IMR-90 (cell line): ENCODE data around the gene PSMD11. TPM values are rescaled to one million over a fixed set of nuclear protein-coding genes. Genes with fewer than 3 reads are reported as not detected.

Experiments
- ATAC-seq: fragments of 200-7000 bp; cut with Tn5 transposase; 2 replicates; pipeline ENCODE4 v1.9.1; 2020; ENCODE audit warnings: low read depth, mild to moderate bottlenecking, moderate library complexity
- BruUV-seq: library from RNA; stranded (reverse); fragments of 400-500 nt; replicated peaks from 2 replicates; lab custom pipeline; 2021; lab: Mats Ljungman, UMichigan
- CTCF ChIA-PET: fragments of 300-600 bp; formaldehyde crosslinking; extraction: SDS; loops from one replicate; lab custom pipeline; 2021; ENCODE audit warnings: antibody characterized with exemption; lab: Yijun Ruan, JAX
- POLR2A ChIA-PET: fragments of 300-600 bp; sonication (Branson Sonifier 250); formaldehyde crosslinking; loops from one replicate; lab custom pipeline; 2022; ENCODE audit warnings: antibody characterized with exemption; ENCODE audit not compliant: unreplicated experiment; lab: Charles Lee
- DNase-seq: peaks from one replicate; pipeline ENCODE4 v3.0.0; 2013
- H2AFZ ChIP-seq: replicated peaks from 2 replicates; pipeline ENCODE3; 2013; ENCODE audit warnings: low read length, mild to moderate bottlenecking; ENCODE audit not compliant: poor library complexity
- H2AK5ac ChIP-seq: 2 replicates; pipeline ENCODE4 v1.6.1; 2013; ENCODE audit warnings: low read depth, low read length, inconsistent platforms
- H2AK9ac ChIP-seq: replicated peaks from 2 replicates; pipeline ENCODE3; 2013; ENCODE audit warnings: mild to moderate bottlenecking, low read depth, low read length, moderate library complexity; ENCODE audit not compliant: poor library complexity
- H2BK120ac ChIP-seq: 2 replicates; pipeline ENCODE4 v1.6.1; 2013; ENCODE audit warnings: low read depth, low read length, inconsistent platforms
- H2BK15ac ChIP-seq: 3 replicates; pipeline ENCODE4 v1.6.1; 2013; ENCODE audit warnings: low read depth, low read length, inconsistent platforms
- H2BK20ac ChIP-seq: 2 replicates; pipeline ENCODE4 v1.6.1; 2013; ENCODE audit warnings: low read depth, mild to moderate bottlenecking, inconsistent platforms, low read length, moderate library complexity
- H2BK5ac ChIP-seq: 2 replicates; pipeline ENCODE4 v1.6.1; 2013; ENCODE audit warnings: mild to moderate bottlenecking, low read depth, low read length, inconsistent platforms; ENCODE audit not compliant: poor library complexity, severe bottlenecking
- H3K14ac ChIP-seq: replicated peaks from 2 replicates; pipeline ENCODE4 v1.6.1; 2013; ENCODE audit warnings: low read depth, low read length, inconsistent platforms
- H3K18ac ChIP-seq: 2 replicates; pipeline ENCODE4 v1.6.1; 2013; ENCODE audit warnings: low read depth, low read length, control low read depth
- H3K23ac ChIP-seq: 2 replicates; pipeline ENCODE4 v1.6.1; 2013; ENCODE audit warnings: low read depth, low read length, inconsistent platforms
- H3K27ac ChIP-seq: 2 replicates; pipeline ENCODE4 v1.5.1; 2013; ENCODE audit warnings: mild to moderate bottlenecking, control low read depth, low read length; ENCODE audit not compliant: insufficient read depth
- H3K27me3 ChIP-seq: 2 replicates; pipeline ENCODE4 v1.6.1; 2013; ENCODE audit warnings: low read length; ENCODE audit not compliant: control insufficient read depth, insufficient read depth
- H3K36me3 ChIP-seq: 2 replicates; pipeline ENCODE4 v1.6.1; 2013; ENCODE audit warnings: low read length, mixed read lengths; ENCODE audit not compliant: control insufficient read depth, insufficient read depth
- H3K4ac ChIP-seq: 2 replicates; pipeline ENCODE4 v1.6.1; 2013; ENCODE audit warnings: low read depth, low read length, inconsistent platforms
- H3K4me1 ChIP-seq: 2 replicates; pipeline ENCODE4 v1.6.1; 2013; ENCODE audit warnings: low read length, mixed read lengths; ENCODE audit not compliant: control insufficient read depth, insufficient read depth
- H3K4me2 ChIP-seq: 2 replicates; pipeline ENCODE4 v1.6.1; 2013; ENCODE audit warnings: low read depth, mild to moderate bottlenecking, control low read depth, low read length, moderate library complexity
- H3K4me3 ChIP-seq: 2 replicates; pipeline ENCODE4 v1.5.1; 2013; ENCODE audit warnings: low read depth, mild to moderate bottlenecking, control low read depth, low read length, moderate library complexity; ENCODE audit not compliant: insufficient read depth
- H3K56ac ChIP-seq: 2 replicates; pipeline ENCODE4 v1.6.1; 2013; ENCODE audit warnings: low read length, inconsistent platforms; ENCODE audit not compliant: insufficient read depth; ENCODE audit errors: extremely low read depth
- H3K79me1 ChIP-seq, 2 experiments: 2 replicates each; pipeline ENCODE4 v1.6.1; 2013; ENCODE audit warnings: low read length in 2 of 2, inconsistent platforms in 1 of 2, low read depth in 1 of 2
- H3K9ac ChIP-seq: 2 replicates; pipeline ENCODE4 v1.6.1; 2013; ENCODE audit warnings: low read depth, low read length, control low read depth
- H3K9me1 ChIP-seq: 2 replicates; pipeline ENCODE4 v1.6.1; 2013; ENCODE audit warnings: low read length, inconsistent platforms; ENCODE audit not compliant: insufficient read depth
- H3K9me3 ChIP-seq: 2 replicates; pipeline ENCODE4 v1.6.1; 2013; ENCODE audit warnings: low read length; ENCODE audit not compliant: control insufficient read depth, insufficient read depth
- H4K20me1 ChIP-seq: 2 replicates; pipeline ENCODE4 v1.6.1; 2013; ENCODE audit warnings: low read length, inconsistent platforms; ENCODE audit not compliant: insufficient read depth
- H4K5ac ChIP-seq: 2 replicates; pipeline ENCODE4 v1.6.1; 2013; ENCODE audit warnings: mild to moderate bottlenecking, low read depth, low read length, control low read depth
- H4K8ac ChIP-seq, 2 experiments: 2 replicates each; pipeline ENCODE4 v1.6.1; 2013; ENCODE audit warnings: low read depth in 2 of 2, low read length in 2 of 2, control low read depth in 1 of 2, inconsistent platforms in 1 of 2
- H4K91ac ChIP-seq: 2 replicates; pipeline ENCODE4 v1.6.1; 2013; ENCODE audit warnings: low read depth, low read length, inconsistent platforms; ENCODE audit not compliant: insufficient read depth
- BHLHE40 ChIP-seq: fragments of 150-350 bp; IDR thresholded peaks from 2 replicates; pipeline ENCODE4 v1.6.1; 2016; ENCODE audit warnings: mild to moderate bottlenecking, low read depth, low read length
- CTCF ChIP-seq: conservative IDR thresholded peaks from 2 replicates; pipeline ENCODE4 v1.5.1; 2012; ENCODE audit warnings: mild to moderate bottlenecking, low read depth, low read length, improper control_type of control experiment
- ELK1 ChIP-seq: fragments of 150-350 bp; IDR thresholded peaks from 2 replicates; pipeline ENCODE4 v1.6.1; 2016; ENCODE audit warnings: low read depth, mild to moderate bottlenecking, low read length, moderate library complexity, borderline replicate concordance
- FOS ChIP-seq: fragments of 150-350 bp; IDR thresholded peaks from 2 replicates; pipeline ENCODE4 v1.6.1; 2016; ENCODE audit warnings: low read depth, low read length
- MAFK ChIP-seq: IDR thresholded peaks from 2 replicates; pipeline ENCODE4 v1.6.1; 2012; ENCODE audit warnings: low read depth, low read length, improper control_type of control experiment
- MAZ ChIP-seq: IDR thresholded peaks from 2 replicates; pipeline ENCODE4 v1.6.1; 2012; ENCODE audit warnings: low read depth, mild to moderate bottlenecking, low read length, improper control_type of control experiment, moderate library complexity, borderline replicate concordance
- RFX5 ChIP-seq: IDR thresholded peaks from 2 replicates; pipeline ENCODE4 v1.8.0; 2012; ENCODE audit warnings: low read depth, mild to moderate bottlenecking, low read length, moderate library complexity
- SMC3 ChIP-seq: fragments of 150-350 bp; IDR thresholded peaks from 2 replicates; pipeline ENCODE4 v1.6.1; 2016; ENCODE audit warnings: low read depth, mild to moderate bottlenecking, antibody characterized with exemption, low read length, moderate library complexity
- WGBS, 2 experiments: methylation state at CpG; one replicate each; pipeline versions ENCODE4 v1.1.5 to v1.1.7; 2013; ENCODE audit warnings: missing lambda C conversion rate in 2 of 2; ENCODE audit not compliant: insufficient read length in 1 of 2; ENCODE audit errors: extremely low coverage in 2 of 2; 5-methylcytosine and 5-hydroxymethylcytosine counted together
- dilution Hi-C: fragments of 300-500 bp; cut with HindIII; formaldehyde crosslinking; loops from one replicate; pipeline ENCODE4 v1.14.3; 2018; ENCODE audit warnings: low sequenced_read_pairs; ENCODE audit not compliant: unreplicated experiment
- in situ Hi-C: fragments of 300-500 bp; cut with MboI; formaldehyde crosslinking; loops from 3 replicates; pipeline ENCODE4 v1.14.3; 2019; ENCODE audit warnings: low sequenced_read_pairs, inconsistent platforms, mixed read lengths
- intact Hi-C: fragments of 100-400 bp; cut with micrococcal nuclease; formaldehyde crosslinking; loops from 2 replicates; pipeline ENCODE4 v1.10.0; 2022
- polyA plus RNA-seq, 3 experiments: library from polyadenylated mRNA; depleted of rRNA; stranded (reverse); fragments of >200 nt; gene quantifications; 2 replicates each; pipeline ENCODE4 v1.2.3, GENCODE V29; 2012; ENCODE audit warnings: low replicate concordance in 1 of 3
- total RNA-seq: library from RNA; depleted of rRNA; stranded (reverse); fragments of >200 nt; gene quantifications from 2 replicates; pipeline ENCODE4 v1.2.3, GENCODE V29; 2012

The PSMD11 gene
- total and polyA plus RNA-seq, 2 of the 4 experiments (the other 2 are of a cell fraction), result 64.7 to 85.9 TPM

- BruUV-seq, result no TSS peak
- no peak overlapping the region for H2BK20ac ChIP-seq
- H4K5ac ChIP-seq, result no peak overlapping the region
- no peaks in the 10 kb centered on the region for H3K9me1 ChIP-seq
- H2AFZ ChIP-seq, result no peak overlapping the region
- ATAC-seq (peak; percentile 82), DNase-seq (peak; percentile 52)
- H3K4me3 ChIP-seq, result no peak overlapping the region
- H2AK9ac ChIP-seq, result no peak overlapping the region
- TF ChIP-seq CTCF, result peak; percentile 56
- TF ChIP-seq ELK1, result no peak
- peak; percentile 40 for TF ChIP-seq SMC3
- TF ChIP-seq BHLHE40, result no peak
- TF ChIP-seq FOS, result no peak
- no peak for TF ChIP-seq MAZ
- no peak for TF ChIP-seq MAFK
- TF ChIP-seq RFX5, result no peak
- H3K27me3 ChIP-seq, result no peaks in the 10 kb centered on the region
- H2BK120ac ChIP-seq, result no peak overlapping the region
- no peak overlapping the region for H3K4ac ChIP-seq
- POLR2A ChIA-PET, result no interaction called here
- H3K56ac ChIP-seq, result no peak overlapping the region
- in situ Hi-C loops (no loop called here), dilution Hi-C loops (no loop called here), intact Hi-C loops (loop anchor here (1.0 kb wide), 1 partner anchor 293 kb away; no protein-coding TSS in a partner anchor)
- H2AK5ac ChIP-seq, result no peak overlapping the region
- no peak overlapping the region for H3K14ac ChIP-seq
- H3K18ac ChIP-seq, result no peak overlapping the region
- H3K79me1 ChIP-seq, result peaks cover 36 to 38% of the 10 kb centered on the region in 2 experiments
- H3K9me3 ChIP-seq, result no peaks in the 10 kb centered on the region
- H4K8ac ChIP-seq, result no peak overlapping the region
- H4K91ac ChIP-seq, result no peak overlapping the region
- H3K4me2 ChIP-seq, result no peak overlapping the region
- WGBS, 2 experiments, result no CpG with 5 or more reads among the region's 1 CpG
- H3K27ac ChIP-seq, result no peak overlapping the region
- CTCF ChIA-PET, result interaction anchor here (0.5 to 1.9 kb wide), 10 partner anchors 8 to 513 kb away, joined by 3 to 10 read pairs (median 3); partner anchors contain the start of gene PSMD11
- no peak overlapping the region for H3K9ac ChIP-seq
- H4K20me1 ChIP-seq, result peaks cover 34% of the 10 kb centered on the region
- H2BK15ac ChIP-seq, result no peak overlapping the region
- H3K36me3 ChIP-seq, result peaks cover 37% of the 10 kb centered on the region
- H2BK5ac ChIP-seq, result no peak overlapping the region
- no peak overlapping the region for H3K23ac ChIP-seq
- peaks cover 1% of the 10 kb centered on the region; the same call in 1 of the 2 replicates for H3K4me1 ChIP-seq
These were observed 17.7 kb downstream of the PSMD11 start for GRCh38 chr17:32461853-32462617.
